H7 (cell line): Measurements from ENCODE around the gene IP6K2. TPM values are rescaled to one million over a fixed set of nuclear protein-coding genes. Genes with fewer than 3 reads are reported as not detected.
"Not testable (repeated sequence)": the region's sequence is repeated elsewhere in the genome, so short reads cannot be mapped to it uniquely, and the experiment has no call there.

Experiments used
- DNase-seq: peaks from one replicate; pipeline ENCODE4 v3.0.0; 2012
- H3K27me3 ChIP-seq: 2 replicates; pipeline ENCODE4 v1.6.0; 2011; ENCODE audit warnings: mild to moderate bottlenecking, low read length; ENCODE audit not compliant: control insufficient read depth, insufficient read depth
- H3K36me3 ChIP-seq: replicated peaks from 2 replicates; pipeline ENCODE4 v1.5.1; 2011; ENCODE audit warnings: low read length; ENCODE audit not compliant: control insufficient read depth, insufficient read depth
- H3K4me3 ChIP-seq: 2 replicates; pipeline ENCODE4 v1.5.1; 2011; ENCODE audit warnings: low read depth, mild to moderate bottlenecking, control low read depth, low read length, moderate library complexity; ENCODE audit not compliant: insufficient read depth
- total RNA-seq: library from RNA; depleted of rRNA; stranded (reverse); fragments of >200 nt; shearing (Covaris generic); gene quantifications from 2 replicates; pipeline ENCODE4 v1.2.3, GENCODE V29; 2014

The IP6K2 gene
- total RNA-seq, 1 experiment from 2014 or later: 93.8 TPM

- H3K36me3 ChIP-seq: no peaks in the 10 kb centered on the region
- no peak for DNase-seq
- H3K27me3 ChIP-seq: no peaks in the 10 kb centered on the region
- H3K4me3 ChIP-seq: no peak overlapping the region
Measured at GRCh38 chr3:48739617-48739954, 22.6 kb upstream of the IP6K2 start.

- no peak overlapping the region for H3K4me3 ChIP-seq
- H3K27me3 ChIP-seq: no peaks in the 10 kb centered on the region
- H3K36me3 ChIP-seq: no peaks in the 10 kb centered on the region
- peak; percentile 29 for DNase-seq
Measured at GRCh38 chr3:48738926-48739616, 22.1 kb upstream of the IP6K2 start.

- Histone ChIP-seq H3K4me3 (no peak overlapping the region), H3K27me3 (no peaks in the 10 kb centered on the region), H3K36me3 (no peaks in the 10 kb centered on the region)
- DNase-seq: no peak
Measured at GRCh38 chr3:48738144-48738536, 21.1 kb upstream of the IP6K2 start.

GRCh38 chr3:48735075-48735767 lies 18.2 kb upstream of the IP6K2 start:
- not testable (repeated sequence) for DNase-seq, H3K27me3 ChIP-seq, H3K36me3 ChIP-seq, H3K4me3 ChIP-seq

- H3K36me3 ChIP-seq, DNase-seq, H3K4me3 ChIP-seq, H3K27me3 ChIP-seq: not testable (repeated sequence)
Measured at GRCh38 chr3:48734541-48734940, 17.5 kb upstream of the IP6K2 start.

- H3K36me3 ChIP-seq, H3K27me3 ChIP-seq, DNase-seq, H3K4me3 ChIP-seq: not testable (repeated sequence)
Measured at GRCh38 chr3:48733752-48734518, 16.9 kb upstream of the IP6K2 start.

- H3K4me3 ChIP-seq: no peak overlapping the region
- no peak for DNase-seq
Measured at GRCh38 chr3:48727511-48727910, 10.5 kb upstream of the IP6K2 start.

GRCh38 chr3:48725185-48725855 lies 8.3 kb upstream of the IP6K2 start:
- not testable (repeated sequence) for H3K4me3 ChIP-seq, DNase-seq, H3K36me3 ChIP-seq, H3K27me3 ChIP-seq

More at GRCh38 chr3:48727511-48727910, 10.5 kb upstream of the IP6K2 start:
- no peaks in the 10 kb centered on the region for H3K36me3 ChIP-seq
- no peaks in the 10 kb centered on the region for H3K27me3 ChIP-seq

GRCh38 chr3:48723725-48724124 lies 6.7 kb upstream of the IP6K2 start:
- Histone ChIP-seq H3K36me3 (no peaks in the 10 kb centered on the region), H3K4me3 (no peak overlapping the region), H3K27me3 (no peaks in the 10 kb centered on the region)
- no peak for DNase-seq

GRCh38 chr3:48723293-48723692 lies 6.3 kb upstream of the IP6K2 start:
- not testable (repeated sequence) for H3K36me3 ChIP-seq, DNase-seq, H3K4me3 ChIP-seq, H3K27me3 ChIP-seq

- peak; percentile 63 for DNase-seq
- Histone ChIP-seq H3K36me3 (peaks cover 18% of the 10 kb centered on the region), H3K27me3 (no peaks in the 10 kb centered on the region), H3K4me3 (peak overlapping the region; percentile 74)
Measured at GRCh38 chr3:48716508-48716981, 476 bp downstream of the IP6K2 start.

- H3K4me3 ChIP-seq: no peak overlapping the region
- H3K27me3 ChIP-seq: no peaks in the 10 kb centered on the region
- peak; percentile 54 for DNase-seq
- peaks cover 23% of the 10 kb centered on the region for H3K36me3 ChIP-seq
Measured at GRCh38 chr3:48715174-48715800, 1.7 kb downstream of the IP6K2 start.

GRCh38 chr3:48711727-48712126 lies 5.3 kb downstream of the IP6K2 start:
- no peak for DNase-seq
- Histone ChIP-seq H3K36me3 (peaks cover 34% of the 10 kb centered on the region), H3K27me3 (no peaks in the 10 kb centered on the region), H3K4me3 (no peak overlapping the region)

GRCh38 chr3:48709051-48709461 lies 8.0 kb downstream of the IP6K2 start:
- H3K4me3 ChIP-seq: no peak overlapping the region
- DNase-seq: no peak
- peaks cover 29% of the 10 kb centered on the region for H3K36me3 ChIP-seq
- no peaks in the 10 kb centered on the region for H3K27me3 ChIP-seq
